GM18909 (cell line): ENCODE data around the gene FXYD1.
A peak's percentile ranks its signal among the peaks of the same experiment; 100 is the strongest.
"Not testable (repeated sequence)": the region's sequence is repeated elsewhere in the genome, so short reads cannot be mapped to it uniquely, and the experiment has no call there.

Experiments used
- ATAC-seq: cut with Tn5 transposase; IDR thresholded peaks from one replicate; pipeline ENCODE4 v1.9.1; 2021; ENCODE audit warnings: mild to moderate bottlenecking; ENCODE audit not compliant: unreplicated experiment, poor library complexity

FXYD1 gene

GRCh38 chr19:35140962-35141836, 2.6 kb downstream of the FXYD1 start:
- ATAC-seq, result peak; percentile 55

GRCh38 chr19:35141837-35142605, 3.4 kb downstream of the FXYD1 start:
- no peak for ATAC-seq

- ATAC-seq, result no peak
These were observed 4.1 kb downstream of the FXYD1 start for GRCh38 chr19:35142606-35143230.

- no peak for ATAC-seq
These were observed 4.6 kb downstream of the FXYD1 start, which contains the start of gene FXYD7 for GRCh38 chr19:35143231-35143715. TSS of gene FXYD7 (plus strand) at chr19:35143255. CDS start at chr19:35143334, 79 bp downstream.

- no peak for ATAC-seq
These were observed 5.2 kb downstream of the FXYD1 start for GRCh38 chr19:35143818-35144217.

- ATAC-seq, result no peak
These were observed 5.6 kb downstream of the FXYD1 start for GRCh38 chr19:35144259-35144599.

- no peak for ATAC-seq
These were observed 6.2 kb downstream of the FXYD1 start for GRCh38 chr19:35144600-35145436.

- no peak for ATAC-seq
These were observed 8.3 kb downstream of the FXYD1 start for GRCh38 chr19:35146746-35147459.

GRCh38 chr19:35149463-35149862, 10.8 kb downstream of the FXYD1 start:
- ATAC-seq, result no peak

- ATAC-seq, result no peak
These were observed 11.8 kb downstream of the FXYD1 start for GRCh38 chr19:35150445-35150844.

GRCh38 chr19:35151273-35152065, 12.8 kb downstream of the FXYD1 start:
- ATAC-seq, result no peak

GRCh38 chr19:35153129-35153522, 14.5 kb downstream of the FXYD1 start:
- ATAC-seq, result not testable (repeated sequence)

GRCh38 chr19:35153701-35154524, 15.3 kb downstream of the FXYD1 start:
- ATAC-seq, result no peak

GRCh38 chr19:35154525-35155406, 16.1 kb downstream of the FXYD1 start, which contains the start of gene FXYD5:
TSS of gene FXYD5 (plus strand) at chr19:35154735. CDS start at chr19:35155551, 816 bp downstream.
- ATAC-seq, result peak; percentile 40

GRCh38 chr19:35155441-35155840, 16.8 kb downstream of the FXYD1 start:
- peak; percentile 23 for ATAC-seq

GRCh38 chr19:35155981-35156672, 17.5 kb downstream of the FXYD1 start:
- no peak for ATAC-seq
